Liver (tissue), 9 donors: ENCODE measurements around the gene FAM210A. TPM values are rescaled to one million over a fixed set of nuclear protein-coding genes. Genes with fewer than 3 reads are reported as not detected.

Experiments used
- DNase-seq: peaks from one replicate; pipeline ENCODE4 v3.0.0-alpha.2; 2017; ENCODE audit warnings: low spot score
- H3K27ac ChIP-seq, 2 donors: one replicate each; pipeline ENCODE4 v1.7.0; 2013; ENCODE audit warnings: inconsistent platforms in 2 of 2, low read length in 2 of 2, control low read depth in 1 of 2, low read depth in 1 of 2, mild to moderate bottlenecking in 1 of 2
- H3K27me3 ChIP-seq, 4 donors: one replicate each; pipeline versions ENCODE4 v1.6.1 to v1.7.0; 2013; ENCODE audit warnings: low read length in 3 of 4, inconsistent platforms in 1 of 4, mild to moderate bottlenecking in 1 of 4, moderate library complexity in 1 of 4; ENCODE audit not compliant: control insufficient read depth in 4 of 4, insufficient read depth in 4 of 4
- H3K36me3 ChIP-seq, 4 donors: one replicate each; pipeline versions ENCODE4 v1.6.1 to v1.7.0; 2013; ENCODE audit warnings: low read length in 3 of 4, mild to moderate bottlenecking in 3 of 4, low read depth in 1 of 4, moderate library complexity in 1 of 4; ENCODE audit not compliant: control insufficient read depth in 4 of 4, insufficient read depth in 3 of 4
- H3K4me1 ChIP-seq, 4 donors: one replicate each; pipeline versions ENCODE4 v1.6.1 to v1.7.0; 2013; ENCODE audit warnings: low read length in 3 of 4, mild to moderate bottlenecking in 3 of 4, moderate library complexity in 1 of 4; ENCODE audit not compliant: control insufficient read depth in 4 of 4, insufficient read depth in 4 of 4
- H3K4me3 ChIP-seq, 3 donors: one replicate each; pipeline versions ENCODE4 v1.6.1 to v1.7.0; 2013; ENCODE audit warnings: low read length in 3 of 3, control low read depth in 1 of 3, low read depth in 1 of 3, mild to moderate bottlenecking in 1 of 3
- H3K9ac ChIP-seq, 2 donors: one replicate each; pipeline ENCODE4 v1.7.0; 2013; ENCODE audit warnings: low read length in 2 of 2, mild to moderate bottlenecking in 2 of 2, moderate library complexity in 2 of 2, control low read depth in 1 of 2, low read depth in 1 of 2
- H3K9me3 ChIP-seq, 4 donors: one replicate each; pipeline versions ENCODE4 v1.6.1 to v1.7.0; 2013; ENCODE audit warnings: low read length in 3 of 4; ENCODE audit not compliant: control insufficient read depth in 4 of 4
- FOXA1 ChIP-seq: IDR thresholded peaks from 2 replicates; pipeline ENCODE4 v1.6.1; 2016; ENCODE audit warnings: antibody characterized with exemption
- FOXA2 ChIP-seq: IDR thresholded peaks from 2 replicates; pipeline ENCODE4 v1.6.1; 2016; ENCODE audit warnings: antibody characterized with exemption
- GABPA ChIP-seq, 2 donors: IDR thresholded peaks in 1 of 2; conservative IDR thresholded peaks in 1 of 2; 2 replicates each; pipeline ENCODE4 v1.6.1; 2016; ENCODE audit warnings: antibody characterized with exemption in 2 of 2, mild to moderate bottlenecking in 1 of 2, moderate library complexity in 1 of 2
- HNF4A ChIP-seq, 2 donors: conservative IDR thresholded peaks; 2 replicates each; pipeline ENCODE4 v1.6.1; 2016; ENCODE audit warnings: antibody characterized with exemption in 2 of 2, mild to moderate bottlenecking in 2 of 2
- HNF4G ChIP-seq: IDR thresholded peaks from 2 replicates; pipeline ENCODE4 v1.6.1; 2016; ENCODE audit warnings: antibody characterized with exemption
- JUND ChIP-seq, 2 donors: IDR thresholded peaks; 2 replicates each; pipeline ENCODE4 v1.6.1; 2016; ENCODE audit warnings: antibody characterized with exemption in 2 of 2
- NR2F2 ChIP-seq: IDR thresholded peaks from 2 replicates; pipeline ENCODE4 v1.6.1; 2016; ENCODE audit warnings: antibody characterized with exemption
- RXRA ChIP-seq, 2 donors: IDR thresholded peaks; 2 replicates each; pipeline ENCODE4 v1.6.1; 2017 to 2018; ENCODE audit warnings: antibody characterized with exemption in 2 of 2, mild to moderate bottlenecking in 1 of 2
- SP1 ChIP-seq: IDR thresholded peaks from 2 replicates; pipeline ENCODE4 v1.6.1; 2018; ENCODE audit warnings: antibody characterized with exemption, mild to moderate bottlenecking
- TAF1 ChIP-seq: conservative IDR thresholded peaks from 2 replicates; pipeline ENCODE4 v1.6.1; 2016; ENCODE audit warnings: antibody characterized with exemption, mild to moderate bottlenecking
- YY1 ChIP-seq: IDR thresholded peaks from 2 replicates; pipeline ENCODE4 v1.6.1; 2016; ENCODE audit warnings: antibody characterized with exemption, mild to moderate bottlenecking
- WGBS: extraction: QIAGEN DNeasy Blood & Tissue Kit; methylation state at CpG from one replicate; pipeline ENCODE4 v1.1.7; 2013; 5-methylcytosine and 5-hydroxymethylcytosine counted together
- polyA plus RNA-seq, 2 donors: library from polyadenylated mRNA; stranded (reverse) in 1 of 2; unstranded in 1 of 2; fragments of 200-250 nt in 1 of 2; fragments of >200 nt in 1 of 2; fragmentation: Nextera tagmentation in 1 of 2; extraction: Ambion mirVana in 1 of 2; gene quantifications; one replicate each; pipeline versions ENCODE4 v1.2.1 to v1.2.3, GENCODE V29; 2013 to 2015
- total RNA-seq, 2 donors: library from RNA; depleted of rRNA; stranded (reverse); fragments of >200 nt; gene quantifications; one replicate each; pipeline ENCODE4 v1.2.3, GENCODE V29; 2014
- TF ChIP-seq, protein P1 (sequence below): fragments of 150-350 bp; IDR thresholded peaks from 2 replicates; pipeline ENCODE4 v1.5.1; 2017; ENCODE audit warnings: improper control_type of control experiment, low read depth, low read length; ENCODE audit not compliant: missing input control
- TF ChIP-seq, protein P2 (sequence below): IDR thresholded peaks from 2 replicates; pipeline ENCODE4 v1.6.1; 2016; ENCODE audit warnings: antibody characterized with exemption
- TF ChIP-seq, protein P3 (sequence below): IDR thresholded peaks from 2 replicates; pipeline ENCODE4 v1.6.1; 2016; ENCODE audit warnings: antibody characterized with exemption, mild to moderate bottlenecking
- TF ChIP-seq, protein P4 (sequence below): IDR thresholded peaks from 2 replicates; pipeline ENCODE4 v1.6.1; 2016; ENCODE audit warnings: antibody characterized with exemption
- TF ChIP-seq, protein P5 (sequence below): IDR thresholded peaks from 2 replicates; pipeline ENCODE4 v1.6.1; 2016; ENCODE audit warnings: antibody characterized with exemption
- donor health status: healthy.
- donor health status: healthy.
- donor health status: healthy.
- donor health status: healthy.
- donor health status: healthy.

FAM210A gene
- total and polyA plus RNA-seq, 4 donors: 10.5 to 18.3 (median 12.5) TPM

DNA sequence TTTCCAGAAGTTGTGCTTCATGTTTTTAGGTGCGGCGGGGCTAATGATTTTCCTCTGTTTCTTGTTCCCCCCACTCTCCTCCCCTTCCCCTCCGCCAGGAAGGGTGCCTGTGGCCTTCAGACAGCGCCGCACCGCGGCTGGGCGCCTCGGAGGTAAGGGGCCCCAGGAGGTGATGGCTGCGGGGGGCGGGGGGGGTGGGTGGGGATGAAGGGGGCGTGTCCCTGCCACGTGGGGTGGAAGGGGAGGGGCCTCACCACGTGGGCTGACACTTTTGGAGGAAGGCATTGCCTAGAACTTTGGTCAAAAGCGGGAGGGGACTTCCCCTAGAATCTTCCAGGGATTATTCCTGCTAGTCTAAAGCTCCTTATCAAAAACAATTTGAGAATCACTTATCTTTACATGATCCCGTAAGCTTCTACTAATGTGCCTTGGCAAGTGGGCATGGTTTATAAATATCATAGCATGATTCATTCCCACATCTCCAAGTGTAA lies 83.1 kb downstream of the FAM210A start:
- WGBS: 87% methylated on average over 16 of the region's 16 CpGs
- H3K4me3 ChIP-seq: no peak overlapping the region
- no peaks in the 10 kb centered on the region for H3K4me1 ChIP-seq
- H3K36me3 ChIP-seq: peaks cover 0 to 14% (median 11%) of the 10 kb centered on the region in 4 donors
- TF ChIP-seq, protein P1, sequence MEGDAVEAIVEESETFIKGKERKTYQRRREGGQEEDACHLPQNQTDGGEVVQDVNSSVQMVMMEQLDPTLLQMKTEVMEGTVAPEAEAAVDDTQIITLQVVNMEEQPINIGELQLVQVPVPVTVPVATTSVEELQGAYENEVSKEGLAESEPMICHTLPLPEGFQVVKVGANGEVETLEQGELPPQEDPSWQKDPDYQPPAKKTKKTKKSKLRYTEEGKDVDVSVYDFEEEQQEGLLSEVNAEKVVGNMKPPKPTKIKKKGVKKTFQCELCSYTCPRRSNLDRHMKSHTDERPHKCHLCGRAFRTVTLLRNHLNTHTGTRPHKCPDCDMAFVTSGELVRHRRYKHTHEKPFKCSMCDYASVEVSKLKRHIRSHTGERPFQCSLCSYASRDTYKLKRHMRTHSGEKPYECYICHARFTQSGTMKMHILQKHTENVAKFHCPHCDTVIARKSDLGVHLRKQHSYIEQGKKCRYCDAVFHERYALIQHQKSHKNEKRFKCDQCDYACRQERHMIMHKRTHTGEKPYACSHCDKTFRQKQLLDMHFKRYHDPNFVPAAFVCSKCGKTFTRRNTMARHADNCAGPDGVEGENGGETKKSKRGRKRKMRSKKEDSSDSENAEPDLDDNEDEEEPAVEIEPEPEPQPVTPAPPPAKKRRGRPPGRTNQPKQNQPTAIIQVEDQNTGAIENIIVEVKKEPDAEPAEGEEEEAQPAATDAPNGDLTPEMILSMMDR: no peak
- TF ChIP-seq RXRA (IDR thresholded peaks at IDR 0.05) (no peak), JUND (IDR thresholded peaks at IDR 0.05) (no peak), GABPA (IDR thresholded peaks at IDR 0.05 in 1 of 2, conservative IDR thresholded peaks at IDR 0.05 in 1 of 2) (no peak), HNF4A (conservative IDR thresholded peaks at IDR 0.05) (no peak), YY1 (no peak), NR2F2 (no peak), HNF4G (no peak), FOXA2 (no peak), FOXA1 (no peak), SP1 (no peak)
- TF ChIP-seq, protein P2, sequence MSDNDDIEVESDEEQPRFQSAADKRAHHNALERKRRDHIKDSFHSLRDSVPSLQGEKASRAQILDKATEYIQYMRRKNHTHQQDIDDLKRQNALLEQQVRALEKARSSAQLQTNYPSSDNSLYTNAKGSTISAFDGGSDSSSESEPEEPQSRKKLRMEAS: no peak
- TF ChIP-seq, protein P3, sequence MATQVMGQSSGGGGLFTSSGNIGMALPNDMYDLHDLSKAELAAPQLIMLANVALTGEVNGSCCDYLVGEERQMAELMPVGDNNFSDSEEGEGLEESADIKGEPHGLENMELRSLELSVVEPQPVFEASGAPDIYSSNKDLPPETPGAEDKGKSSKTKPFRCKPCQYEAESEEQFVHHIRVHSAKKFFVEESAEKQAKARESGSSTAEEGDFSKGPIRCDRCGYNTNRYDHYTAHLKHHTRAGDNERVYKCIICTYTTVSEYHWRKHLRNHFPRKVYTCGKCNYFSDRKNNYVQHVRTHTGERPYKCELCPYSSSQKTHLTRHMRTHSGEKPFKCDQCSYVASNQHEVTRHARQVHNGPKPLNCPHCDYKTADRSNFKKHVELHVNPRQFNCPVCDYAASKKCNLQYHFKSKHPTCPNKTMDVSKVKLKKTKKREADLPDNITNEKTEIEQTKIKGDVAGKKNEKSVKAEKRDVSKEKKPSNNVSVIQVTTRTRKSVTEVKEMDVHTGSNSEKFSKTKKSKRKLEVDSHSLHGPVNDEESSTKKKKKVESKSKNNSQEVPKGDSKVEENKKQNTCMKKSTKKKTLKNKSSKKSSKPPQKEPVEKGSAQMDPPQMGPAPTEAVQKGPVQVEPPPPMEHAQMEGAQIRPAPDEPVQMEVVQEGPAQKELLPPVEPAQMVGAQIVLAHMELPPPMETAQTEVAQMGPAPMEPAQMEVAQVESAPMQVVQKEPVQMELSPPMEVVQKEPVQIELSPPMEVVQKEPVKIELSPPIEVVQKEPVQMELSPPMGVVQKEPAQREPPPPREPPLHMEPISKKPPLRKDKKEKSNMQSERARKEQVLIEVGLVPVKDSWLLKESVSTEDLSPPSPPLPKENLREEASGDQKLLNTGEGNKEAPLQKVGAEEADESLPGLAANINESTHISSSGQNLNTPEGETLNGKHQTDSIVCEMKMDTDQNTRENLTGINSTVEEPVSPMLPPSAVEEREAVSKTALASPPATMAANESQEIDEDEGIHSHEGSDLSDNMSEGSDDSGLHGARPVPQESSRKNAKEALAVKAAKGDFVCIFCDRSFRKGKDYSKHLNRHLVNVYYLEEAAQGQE: no peak
- TF ChIP-seq, protein P4, sequence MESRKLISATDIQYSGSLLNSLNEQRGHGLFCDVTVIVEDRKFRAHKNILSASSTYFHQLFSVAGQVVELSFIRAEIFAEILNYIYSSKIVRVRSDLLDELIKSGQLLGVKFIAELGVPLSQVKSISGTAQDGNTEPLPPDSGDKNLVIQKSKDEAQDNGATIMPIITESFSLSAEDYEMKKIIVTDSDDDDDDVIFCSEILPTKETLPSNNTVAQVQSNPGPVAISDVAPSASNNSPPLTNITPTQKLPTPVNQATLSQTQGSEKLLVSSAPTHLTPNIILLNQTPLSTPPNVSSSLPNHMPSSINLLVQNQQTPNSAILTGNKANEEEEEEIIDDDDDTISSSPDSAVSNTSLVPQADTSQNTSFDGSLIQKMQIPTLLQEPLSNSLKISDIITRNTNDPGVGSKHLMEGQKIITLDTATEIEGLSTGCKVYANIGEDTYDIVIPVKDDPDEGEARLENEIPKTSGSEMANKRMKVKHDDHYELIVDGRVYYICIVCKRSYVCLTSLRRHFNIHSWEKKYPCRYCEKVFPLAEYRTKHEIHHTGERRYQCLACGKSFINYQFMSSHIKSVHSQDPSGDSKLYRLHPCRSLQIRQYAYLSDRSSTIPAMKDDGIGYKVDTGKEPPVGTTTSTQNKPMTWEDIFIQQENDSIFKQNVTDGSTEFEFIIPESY: no peak
- H3K9me3 ChIP-seq: no peaks in the 10 kb centered on the region
- DNase-seq: no peak
- H3K27ac ChIP-seq: no peak overlapping the region
- H3K27me3 ChIP-seq: no peaks in the 10 kb centered on the region
- no peak overlapping the region for H3K9ac ChIP-seq

DNA sequence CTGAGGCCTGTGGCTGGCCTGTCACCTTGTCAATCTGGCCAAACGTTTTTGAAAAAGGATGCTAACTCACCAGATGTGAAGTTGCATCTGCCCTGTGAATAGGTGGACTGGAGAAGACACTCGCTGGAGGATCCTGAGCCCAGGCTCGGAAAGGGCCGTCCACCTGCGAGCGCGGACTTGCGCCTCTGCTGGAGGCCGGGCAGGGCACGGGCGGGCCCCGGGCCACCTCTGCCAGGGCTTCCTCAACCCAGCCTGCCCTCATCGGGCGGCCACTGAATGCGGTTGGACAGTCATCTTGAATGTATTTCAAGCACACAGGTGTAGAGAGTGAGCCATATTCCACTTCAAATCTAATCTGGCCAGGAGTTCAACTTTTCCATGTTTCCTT lies 83.9 kb downstream of the FAM210A start:
- no peak overlapping the region for H3K9ac ChIP-seq
- H3K27ac ChIP-seq: no peak overlapping the region
- H3K36me3 ChIP-seq: peaks cover 0 to 14% (median 11%) of the 10 kb centered on the region in 4 donors
- H3K4me1 ChIP-seq: no peaks in the 10 kb centered on the region
- WGBS: 94% methylated on average over 15 of the region's 15 CpGs
- no peaks in the 10 kb centered on the region for H3K27me3 ChIP-seq
- DNase-seq: no peak
- H3K9me3 ChIP-seq: no peaks in the 10 kb centered on the region
- H3K4me3 ChIP-seq: no peak overlapping the region
- TF ChIP-seq GABPA (IDR thresholded peaks at IDR 0.05 in 1 of 2, conservative IDR thresholded peaks at IDR 0.05 in 1 of 2) (no peak), SP1 (no peak), HNF4G (no peak), NR2F2 (no peak), TAF1 (no peak), JUND (IDR thresholded peaks at IDR 0.05) (no peak), YY1 (no peak)
- TF ChIP-seq, protein P5, sequence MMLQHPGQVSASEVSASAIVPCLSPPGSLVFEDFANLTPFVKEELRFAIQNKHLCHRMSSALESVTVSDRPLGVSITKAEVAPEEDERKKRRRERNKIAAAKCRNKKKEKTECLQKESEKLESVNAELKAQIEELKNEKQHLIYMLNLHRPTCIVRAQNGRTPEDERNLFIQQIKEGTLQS: no peak
- TF ChIP-seq, protein P3: no peak
- TF ChIP-seq, protein P1: no peak
